Measurements from ENCODE around the gene FAAH.

Gene FAAH

GRCh38 chr1:46451948-46452930 is 58.1 kb downstream of the FAAH start:
- no peak for DNase-seq

GRCh38 chr1:46452931-46453325 is 58.8 kb downstream of the FAAH start:
- DNase-seq = no peak

GRCh38 chr1:46453449-46453848 is 59.3 kb downstream of the FAAH start:
- no peak for DNase-seq

GRCh38 chr1:46455951-46456350 is 61.8 kb downstream of the FAAH start:
- no peak for DNase-seq

GRCh38 chr1:46456411-46456963 is 62.4 kb downstream of the FAAH start:
- DNase-seq = no peak

GRCh38 chr1:46457178-46457577 is 63.1 kb downstream of the FAAH start:
- no peak for DNase-seq

GRCh38 chr1:46458190-46458589 is 64.1 kb downstream of the FAAH start:
- DNase-seq = no peak

- DNase-seq = no peak
Measured at GRCh38 chr1:46458846-46459245, 64.7 kb downstream of the FAAH start.

- no peak for DNase-seq
Measured at GRCh38 chr1:46459315-46459714, 65.2 kb downstream of the FAAH start.

- no peak for DNase-seq
Measured at GRCh38 chr1:46461017-46461808, 67.1 kb downstream of the FAAH start.

- DNase-seq = no peak
Measured at GRCh38 chr1:46461809-46462448, 67.8 kb downstream of the FAAH start.

Measured in activated naive CD4-positive, alpha-beta T cell treated with Interleukin-2 at 50 U/mL for 16 hours (primary cell).